NCI-H2107 treated with DMSO at 0.1 percent for 48 hours (cell line): ENCODE measurements around the gene ZSWIM1.
"Not testable (repeated sequence)": the region's sequence is repeated elsewhere in the genome, so short reads cannot be mapped to it uniquely, and the experiment has no call there.

Source experiments
- DNase-seq: peaks from one replicate; lab custom pipeline; 2025; ENCODE audit not compliant: unreplicated experiment; lab: John Stamatoyannopoulos, UW

ZSWIM1 gene

DNA sequence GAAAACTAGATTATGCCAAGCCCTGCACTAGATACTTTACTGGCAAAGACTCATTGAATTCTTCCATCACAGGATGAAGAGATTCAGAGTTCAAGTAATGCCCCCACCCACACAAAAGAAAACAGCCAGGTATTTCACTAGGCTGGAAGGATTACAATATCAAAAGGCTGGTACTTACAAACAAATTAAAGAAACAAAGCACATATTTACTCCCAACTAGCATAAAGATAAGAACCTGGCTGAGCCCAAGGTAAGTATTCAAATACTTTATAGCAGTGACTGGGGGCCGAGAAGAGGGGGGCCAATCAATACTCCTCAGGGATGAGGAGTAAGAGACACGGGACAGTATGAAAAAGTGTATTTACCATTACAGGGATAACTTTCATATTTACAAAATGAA lies 27.5 kb upstream of the ZSWIM1 start:
- no peak for DNase-seq

DNA sequence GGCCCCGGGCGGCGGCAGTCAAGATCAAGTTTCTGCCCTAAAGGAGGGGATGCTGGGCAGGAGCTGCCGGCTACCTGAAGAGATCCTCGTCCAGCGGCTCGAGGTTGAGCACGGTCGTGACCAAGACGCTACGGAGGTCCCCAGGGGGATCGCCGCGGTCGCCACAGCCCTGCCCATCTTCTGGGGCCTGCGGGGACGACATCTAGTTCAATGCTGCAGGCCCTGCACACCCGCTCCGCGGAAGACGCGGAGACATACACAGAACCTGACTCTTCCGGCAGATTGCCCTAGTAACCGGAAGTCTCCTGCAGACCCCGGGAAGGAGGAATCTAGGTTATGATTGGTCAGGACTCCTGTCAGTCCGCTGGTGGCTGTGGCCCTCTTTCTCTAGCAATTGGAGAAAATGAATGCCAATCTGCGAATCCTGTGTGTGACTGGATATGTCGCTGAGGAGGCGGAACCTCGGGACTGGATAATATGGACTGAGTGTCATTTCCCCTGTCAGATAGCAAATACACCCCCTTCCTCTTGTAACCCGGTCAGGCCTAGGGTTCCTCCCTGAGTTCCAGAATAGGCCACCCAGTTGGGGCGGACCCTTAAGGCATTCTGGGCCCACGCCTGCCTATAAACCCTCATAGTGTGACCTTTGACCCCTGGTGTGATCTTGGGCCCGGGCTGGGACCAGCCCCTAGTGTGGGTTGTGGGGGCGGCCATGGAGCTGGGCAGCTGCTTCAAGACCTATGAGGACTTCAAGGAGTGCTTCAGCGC lies 23.7 kb upstream of the ZSWIM1 start, which contains the start of the genes ACOT8 and ZSWIM3:
Gene ACOT8, minus strand, starts transcription at position 279 of the 768 bp plus-strand sequence. Its CDS starts 77 bp downstream, at position 202.
Gene ZSWIM3, plus strand, starts transcription at position 501 of the 768 bp plus-strand sequence. Its CDS starts 212 bp downstream, at position 713.
- peak; percentile 97 for DNase-seq

DNA sequence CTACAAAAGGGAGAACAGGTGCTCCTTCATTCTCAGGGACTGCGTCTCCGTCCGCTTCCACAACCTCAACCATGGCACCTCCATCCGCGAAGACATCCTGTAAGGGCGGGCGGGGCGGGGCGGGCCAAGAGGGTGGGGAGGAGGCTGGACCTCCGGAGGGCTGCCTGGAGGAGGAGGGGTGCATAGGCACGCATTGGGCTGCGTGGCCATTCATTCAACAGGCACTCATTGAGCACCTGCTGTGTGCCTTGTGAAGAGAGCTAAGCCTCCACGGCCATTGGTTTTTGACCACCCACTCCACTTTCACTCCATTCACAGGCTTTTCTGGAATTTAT lies 23.2 kb upstream of the ZSWIM1 start:
- no peak for DNase-seq

DNA sequence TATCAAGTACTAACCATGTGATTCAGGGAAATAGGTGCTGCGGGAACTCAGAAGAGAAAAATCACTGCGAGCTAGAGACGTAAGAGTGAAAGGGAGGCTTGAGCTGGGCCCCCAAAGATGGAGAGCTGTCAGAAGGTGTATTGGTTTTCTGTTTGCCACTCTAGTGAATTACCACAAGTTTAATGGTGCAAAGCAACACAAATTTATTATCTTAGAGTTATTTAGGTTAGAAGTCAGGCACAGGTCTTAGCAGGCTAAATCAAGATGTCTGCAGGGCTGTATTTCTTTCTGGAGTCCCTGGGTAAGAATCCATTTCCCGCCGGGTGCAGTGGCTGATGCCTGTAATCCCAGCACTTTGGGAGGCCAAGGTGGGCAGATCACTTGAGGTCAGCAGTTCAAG lies 21.1 kb upstream of the ZSWIM1 start:
- no peak for DNase-seq

DNA sequence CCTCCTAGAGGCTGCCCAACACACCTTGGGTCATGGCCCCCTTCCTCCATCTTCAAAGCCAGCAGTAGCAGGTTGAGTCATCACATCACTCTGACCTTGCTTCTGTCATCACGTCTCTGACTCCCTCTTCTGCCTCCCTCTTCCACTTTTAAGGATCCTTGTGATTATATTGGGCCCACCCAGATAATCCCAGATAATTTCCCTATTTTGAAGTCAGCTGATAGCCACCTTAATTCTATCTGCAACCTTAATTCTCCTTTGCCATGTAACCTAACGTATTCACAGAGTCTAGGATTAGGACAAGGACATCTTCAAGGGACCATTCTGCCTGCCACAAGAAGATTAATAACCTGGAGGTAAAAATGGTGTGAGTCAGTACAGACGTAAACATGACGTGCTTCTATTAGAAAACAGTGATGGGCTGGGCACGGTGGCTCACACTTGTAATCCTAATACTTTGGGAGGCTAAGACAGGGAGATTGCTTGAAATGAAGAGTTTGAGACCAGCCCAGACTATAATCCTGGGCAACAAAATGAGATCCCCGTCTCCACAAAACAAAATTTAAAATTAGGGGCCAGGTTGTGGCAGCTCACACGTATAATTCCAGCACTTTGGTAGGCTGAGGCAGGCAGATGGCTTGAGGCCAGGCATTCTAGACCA lies 20.3 kb upstream of the ZSWIM1 start:
- no peak for DNase-seq

DNA sequence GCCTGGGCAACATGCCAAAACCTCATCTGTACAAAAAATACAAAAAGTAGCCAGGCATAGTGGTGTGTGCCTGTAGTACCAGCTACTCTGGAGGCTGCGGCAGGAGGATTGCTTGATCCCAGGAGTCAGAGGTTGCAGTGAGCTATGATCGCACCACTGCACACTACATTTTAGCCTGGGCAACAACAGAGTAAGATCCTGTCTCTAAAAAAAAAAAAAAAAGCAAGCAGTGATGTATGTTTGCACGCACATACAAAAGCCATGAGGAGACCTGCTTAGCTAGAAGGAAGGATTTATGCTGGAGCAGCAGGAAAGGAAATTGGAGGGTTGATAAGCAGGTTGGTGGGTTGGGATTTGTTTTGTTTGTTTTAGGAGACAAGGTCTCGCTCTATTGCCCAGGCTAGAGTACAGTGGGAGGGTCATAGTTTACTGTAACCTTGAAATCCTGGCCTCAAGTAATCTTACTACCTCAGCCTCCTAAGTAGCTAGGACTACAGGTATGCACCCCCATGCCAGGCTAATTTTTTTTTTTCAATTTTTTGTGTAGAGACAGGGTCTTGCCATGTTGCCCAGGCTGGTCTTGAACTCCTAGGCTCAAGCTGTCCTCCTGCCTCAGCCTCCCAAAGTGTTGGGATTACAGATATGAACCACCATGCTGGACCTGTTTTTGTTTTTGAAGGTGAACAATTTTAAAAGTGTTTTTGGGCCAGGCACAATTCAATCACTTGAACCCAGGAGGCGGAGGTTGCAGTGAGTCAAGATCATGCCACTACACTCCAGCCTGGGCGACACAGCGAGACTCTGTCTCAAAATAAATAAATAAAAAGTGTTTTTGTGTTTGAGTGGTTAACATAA lies 19.6 kb upstream of the ZSWIM1 start:
- DNase-seq, result no peak

DNA sequence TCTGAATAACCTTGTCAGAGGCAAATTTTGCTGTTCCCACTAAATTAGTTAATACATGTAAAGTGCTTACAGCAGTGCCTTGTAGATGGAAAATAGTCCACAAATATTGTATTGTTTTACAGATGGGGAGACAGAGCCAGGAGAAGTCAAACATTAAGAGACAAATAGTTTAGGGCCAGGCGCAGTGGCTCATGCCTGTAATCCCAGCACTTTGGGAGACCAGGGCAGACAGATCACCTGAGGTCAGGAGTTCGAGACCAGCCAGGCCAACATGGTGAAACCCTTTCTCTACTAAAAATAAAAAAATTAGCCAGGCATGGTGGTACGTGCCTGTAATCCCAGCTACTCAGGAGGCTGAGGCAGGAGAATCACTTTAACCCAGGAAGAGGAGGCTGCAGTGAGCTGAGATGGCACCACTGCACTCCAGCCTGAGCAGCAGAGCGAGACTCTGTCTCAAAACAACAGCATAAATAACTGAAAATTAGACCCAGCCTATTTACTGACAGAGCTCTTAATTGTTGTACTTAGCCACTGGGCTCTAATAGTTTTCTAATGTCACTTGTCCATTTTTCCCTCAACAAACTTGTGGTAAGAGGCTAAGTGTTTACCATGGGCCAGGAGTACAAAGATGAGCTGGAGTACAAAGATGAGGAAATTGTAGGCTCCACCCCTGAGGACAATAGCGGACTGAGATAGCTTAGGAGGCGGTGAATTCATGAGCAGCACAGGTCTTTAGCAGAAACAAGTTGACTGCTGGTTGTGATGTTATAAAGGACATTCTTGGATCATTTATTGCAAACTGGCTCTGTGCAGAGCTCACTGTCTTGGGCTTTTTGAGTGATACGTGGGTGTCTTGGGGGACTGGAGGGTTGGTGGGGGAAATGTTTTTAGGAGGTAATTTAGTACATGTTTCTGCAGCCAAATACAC lies 17.2 kb upstream of the ZSWIM1 start:
- no peak for DNase-seq

DNA sequence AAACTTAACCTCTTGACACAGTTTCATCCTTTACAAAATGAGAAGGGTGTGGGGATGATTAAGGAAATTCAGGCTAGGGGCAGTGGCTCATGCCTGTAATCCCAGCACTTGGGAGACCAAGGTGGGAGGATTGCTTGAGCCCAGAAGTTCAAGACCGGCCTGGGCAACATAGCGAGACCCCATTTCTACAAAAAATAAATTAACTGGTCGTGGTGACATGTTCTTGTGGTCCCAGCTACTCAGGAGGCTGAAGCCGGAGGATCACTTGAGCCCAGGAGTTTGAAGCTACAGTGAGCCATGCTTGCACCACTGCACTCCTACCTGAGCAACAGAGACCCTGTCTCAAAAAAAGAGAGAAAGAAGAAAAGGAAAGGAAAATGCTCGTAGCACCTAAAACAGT lies 14.6 kb upstream of the ZSWIM1 start:
- DNase-seq, result no peak

- no peak for DNase-seq
Measured at GRCh38 chr20:45867136-45867818, 13.8 kb upstream of the ZSWIM1 start.

GRCh38 chr20:45867819-45868176 lies 13.2 kb upstream of the ZSWIM1 start:
- DNase-seq, result no peak

GRCh38 chr20:45872626-45873025 lies 8.4 kb upstream of the ZSWIM1 start:
- no peak for DNase-seq

DNA sequence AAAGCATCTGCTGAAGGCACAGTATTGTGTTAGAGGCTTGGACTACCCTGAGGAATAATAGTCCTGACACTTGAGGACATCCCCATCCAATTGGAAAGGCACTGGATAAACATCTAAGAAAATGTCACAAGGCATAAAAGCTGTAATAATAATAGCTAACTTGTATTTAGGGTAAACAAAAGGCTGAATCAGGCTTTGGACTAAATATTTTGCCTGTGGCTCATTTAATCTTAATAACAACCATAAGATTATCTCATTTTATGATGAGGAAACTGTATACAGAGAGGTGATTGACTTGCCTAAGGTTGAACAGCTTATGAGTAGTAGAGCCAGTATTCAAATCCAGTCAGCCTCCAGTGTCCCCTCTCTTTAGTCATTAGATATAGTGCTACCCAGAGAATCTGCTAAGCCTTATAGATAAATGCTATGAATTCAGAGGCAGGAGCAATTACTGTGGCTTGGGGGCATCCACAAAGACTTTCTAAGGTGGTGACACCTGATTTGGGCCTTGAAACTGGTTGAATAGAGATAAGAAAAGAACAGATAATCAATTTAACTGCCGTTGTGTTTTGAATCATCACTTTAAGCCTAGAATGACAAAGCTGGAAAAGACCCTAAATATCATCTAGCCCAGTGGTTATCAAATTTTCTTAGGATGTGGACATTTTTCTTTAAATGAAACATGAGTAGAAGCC lies 7.5 kb upstream of the ZSWIM1 start:
- no peak for DNase-seq

DNA sequence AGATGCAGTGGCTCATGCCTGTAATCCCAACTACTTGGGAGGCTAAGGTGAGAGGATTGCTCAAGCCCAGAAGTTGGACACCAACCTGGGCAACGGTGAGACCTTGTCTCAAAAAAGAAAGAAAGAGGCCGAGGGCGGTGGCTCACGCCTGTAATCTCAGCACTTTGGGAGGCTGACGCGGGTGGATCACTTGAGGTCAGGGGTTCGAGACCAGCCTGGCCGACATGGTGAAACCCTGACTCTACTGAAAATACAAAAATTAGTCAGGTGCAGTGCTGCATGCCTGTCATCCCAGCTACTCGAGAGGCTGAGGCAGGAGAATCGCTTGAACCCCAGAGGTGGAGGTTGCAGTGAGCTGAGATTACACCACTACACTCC lies 6.9 kb upstream of the ZSWIM1 start:
- DNase-seq, result not testable (repeated sequence)

GRCh38 chr20:45874576-45874975 lies 6.5 kb upstream of the ZSWIM1 start:
- DNase-seq, result no peak

- DNase-seq, result no peak
Measured at GRCh38 chr20:45878076-45878761, 2.8 kb upstream of the ZSWIM1 start.

- DNase-seq, result no peak
Measured at GRCh38 chr20:45882469-45883099, 1.6 kb downstream of the ZSWIM1 start.

- no peak for DNase-seq
Measured at GRCh38 chr20:45883100-45883469, 2.1 kb downstream of the ZSWIM1 start.

GRCh38 chr20:45886590-45887345 lies 5.7 kb downstream of the ZSWIM1 start:
- DNase-seq, result no peak
